DMS153 (cell line): ENCODE data around the gene STK38L.

Experiments
- DNase-seq: peaks from one replicate; lab custom pipeline; 2025; lab: John Stamatoyannopoulos, UW

STK38L gene

GRCh38 chr12:27243804-27244688 is at the start of gene STK38L:
STK38L (plus strand) TSS chr12:27244286; CDS start chr12:27297721, 53,435 bp downstream.
- peak; percentile 96 for DNase-seq

- DNase-seq, result no peak
These were observed 49.4 kb upstream of the STK38L start for GRCh38 chr12:27194644-27195043.

- no peak for DNase-seq
These were observed 46.0 kb upstream of the STK38L start for GRCh38 chr12:27198036-27198435.

- no peak for DNase-seq
These were observed 44.3 kb upstream of the STK38L start for GRCh38 chr12:27199638-27200300.

- DNase-seq, result no peak
These were observed 42.9 kb upstream of the STK38L start for GRCh38 chr12:27201169-27201568.

- no peak for DNase-seq
These were observed 37.1 kb upstream of the STK38L start for GRCh38 chr12:27206801-27207502.

- no peak for DNase-seq
These were observed 36.3 kb upstream of the STK38L start for GRCh38 chr12:27207615-27208413.

- no peak for DNase-seq
These were observed 35.7 kb upstream of the STK38L start for GRCh38 chr12:27208414-27208750.

GRCh38 chr12:27209257-27209910 is 34.7 kb upstream of the STK38L start:
- DNase-seq, result no peak

- DNase-seq, result no peak
These were observed 33.9 kb upstream of the STK38L start for GRCh38 chr12:27210187-27210586.

- no peak for DNase-seq
These were observed 31.2 kb upstream of the STK38L start for GRCh38 chr12:27212861-27213260.

GRCh38 chr12:27213304-27213703 is 30.8 kb upstream of the STK38L start:
- DNase-seq, result no peak

- no peak for DNase-seq
These were observed 30.0 kb upstream of the STK38L start for GRCh38 chr12:27213830-27214787.

GRCh38 chr12:27217590-27217989 is 26.5 kb upstream of the STK38L start:
- no peak for DNase-seq

GRCh38 chr12:27219693-27220054 is 24.4 kb upstream of the STK38L start:
- no peak for DNase-seq

GRCh38 chr12:27220055-27220987 is 23.8 kb upstream of the STK38L start:
- DNase-seq, result no peak

GRCh38 chr12:27220988-27221345 is 23.1 kb upstream of the STK38L start:
- DNase-seq, result no peak

- DNase-seq, result no peak
These were observed 22.3 kb upstream of the STK38L start for GRCh38 chr12:27221625-27222387.
